Stimulated activated effector memory CD8-positive, alpha-beta T cell treated with anti-CD3 and anti-CD28 coated beads, Interleukin-12 subunit alpha, Interleukin-12 subunit beta, amount 100 ng/mL, for 72 hours (primary cell): ENCODE data around the gene SH2D5.
"Not testable (repeated sequence)": the region's sequence is repeated elsewhere in the genome, so short reads cannot be mapped to it uniquely, and the experiment has no call there.

Experiments used
- ATAC-seq: fragments of 150-1000 bp; cut with Tn5 transposase; 2 replicates; pipeline ENCODE4 v1.10.0; 2021
- DNase-seq, 2 donors: peaks; one replicate each; pipeline ENCODE4 v3.0.0; 2021 to 2022; ENCODE audit warnings: low spot score in 2 of 2
- H3K27ac Mint-ChIP-seq: one replicate; pipeline ENCODE4 v1.8.0; 2022; ENCODE audit warnings: mild to moderate bottlenecking, mixed read lengths
- H3K36me3 Mint-ChIP-seq: one replicate; pipeline ENCODE4 v1.8.0; 2022; ENCODE audit warnings: mild to moderate bottlenecking, mixed read lengths
- H3K4me1 Mint-ChIP-seq: one replicate; pipeline ENCODE4 v1.8.0; 2022; ENCODE audit warnings: mixed read lengths
- H3K4me3 Mint-ChIP-seq: one replicate; pipeline ENCODE4 v1.8.0; 2022; ENCODE audit warnings: mild to moderate bottlenecking, mixed read lengths
- H3K9me3 Mint-ChIP-seq: one replicate; pipeline ENCODE4 v1.8.0; 2022; ENCODE audit warnings: mixed read lengths

The SH2D5 gene

GRCh38 chr1:20673626-20674025 lies 58.9 kb downstream of the SH2D5 start:
- not testable (repeated sequence) for H3K27ac Mint-ChIP-seq, DNase-seq, H3K36me3 Mint-ChIP-seq, H3K4me3 Mint-ChIP-seq, ATAC-seq, H3K9me3 Mint-ChIP-seq
- H3K4me1 Mint-ChIP-seq: peaks cover 10% of the 10 kb centered on the region

- ATAC-seq (no peak), DNase-seq (no peak)
- H3K4me1 Mint-ChIP-seq: no peaks in the 10 kb centered on the region
- H3K4me3 Mint-ChIP-seq: no peak overlapping the region
- H3K27ac Mint-ChIP-seq: no peak overlapping the region
- H3K9me3 Mint-ChIP-seq: no peaks in the 10 kb centered on the region
- peaks cover 5% of the 10 kb centered on the region for H3K36me3 Mint-ChIP-seq
Observed at GRCh38 chr1:20672265-20672632, 60.3 kb downstream of the SH2D5 start.

GRCh38 chr1:20670936-20671335 lies 61.6 kb downstream of the SH2D5 start:
- H3K4me1 Mint-ChIP-seq: peaks cover 6% of the 10 kb centered on the region
- no peak overlapping the region for H3K27ac Mint-ChIP-seq
- ATAC-seq: no peak
- no peaks in the 10 kb centered on the region for H3K9me3 Mint-ChIP-seq
- H3K36me3 Mint-ChIP-seq: peaks cover 4% of the 10 kb centered on the region
- H3K4me3 Mint-ChIP-seq: no peak overlapping the region
- DNase-seq: no peak
